GM18507 (cell line): Measurements from ENCODE around the gene EBF4.

Source experiments
- DNase-seq: peaks from one replicate; pipeline ENCODE4 v3.0.0; 2011; ENCODE audit warnings: low read depth; ENCODE audit not compliant: insufficient read length; ENCODE audit errors: extremely low spot score
- FAIRE-seq: peaks from 2 replicates; lab custom pipeline; 2011; peaks lifted over from hg19 to GRCh38; lab: Jason Lieb, UNC

Gene EBF4

GRCh38 chr20:2751878-2752566, 59.4 kb downstream of the EBF4 start:
- DNase-seq (no peak), FAIRE-seq (no peak)

- DNase-seq (peak; percentile 40), FAIRE-seq (no peak)
Measured at GRCh38 chr20:2752567-2753460, 60.2 kb downstream of the EBF4 start.

GRCh38 chr20:2753461-2754040, 61.0 kb downstream of the EBF4 start:
- FAIRE-seq: no peak
- no peak for DNase-seq

GRCh38 chr20:2754424-2754823, 61.8 kb downstream of the EBF4 start:
- DNase-seq (no peak), FAIRE-seq (no peak)

- no peak for FAIRE-seq
Measured at GRCh38 chr20:2755451-2756055, 63.0 kb downstream of the EBF4 start.

GRCh38 chr20:2756056-2756611, 63.6 kb downstream of the EBF4 start:
- DNase-seq: no peak

More at GRCh38 chr20:2755451-2756055, 63.0 kb downstream of the EBF4 start:
- DNase-seq: no peak

GRCh38 chr20:2757001-2757400, 64.4 kb downstream of the EBF4 start:
- no peak for FAIRE-seq

More at GRCh38 chr20:2756056-2756611, 63.6 kb downstream of the EBF4 start:
- no peak for FAIRE-seq

GRCh38 chr20:2757969-2758368, 65.4 kb downstream of the EBF4 start:
- no peak for FAIRE-seq
- DNase-seq: no peak

More at GRCh38 chr20:2757001-2757400, 64.4 kb downstream of the EBF4 start:
- no peak for DNase-seq

GRCh38 chr20:2759143-2759542, 66.6 kb downstream of the EBF4 start:
- no peak for DNase-seq
- FAIRE-seq: no peak

GRCh38 chr20:2759603-2760296, 67.2 kb downstream of the EBF4 start:
- FAIRE-seq: no peak
- DNase-seq: no peak

- DNase-seq (no peak), FAIRE-seq (no peak)
Measured at GRCh38 chr20:2760297-2760951, 67.8 kb downstream of the EBF4 start.

GRCh38 chr20:2760952-2761305, 68.3 kb downstream of the EBF4 start:
- no peak for FAIRE-seq
- no peak for DNase-seq

GRCh38 chr20:2761885-2762284, 69.3 kb downstream of the EBF4 start:
- no peak for FAIRE-seq

GRCh38 chr20:2762578-2763131, 70.1 kb downstream of the EBF4 start:
- FAIRE-seq (no peak), DNase-seq (no peak)

More at GRCh38 chr20:2761885-2762284, 69.3 kb downstream of the EBF4 start:
- no peak for DNase-seq

GRCh38 chr20:2763186-2763585, 70.6 kb downstream of the EBF4 start:
- FAIRE-seq (no peak), DNase-seq (no peak)

- DNase-seq (no peak), FAIRE-seq (no peak)
Measured at GRCh38 chr20:2767768-2768631, 75.4 kb downstream of the EBF4 start.

- FAIRE-seq: no peak
- DNase-seq: no peak
Measured at GRCh38 chr20:2768632-2769015, 76.0 kb downstream of the EBF4 start.
